Body of pancreas (tissue), 4 donors: ENCODE data around the gene BPTF.
"Not testable (repeated sequence)": the region's sequence is repeated elsewhere in the genome, so short reads cannot be mapped to it uniquely, and the experiment has no call there.

Experiments
- POLR2A ChIP-seq, 3 donors: fragments of 450-650 bp; IDR thresholded peaks; one replicate each; pipeline ENCODE4 v1.6.1; 2016; ENCODE audit warnings: antibody characterized with exemption in 3 of 3, mild to moderate bottlenecking in 2 of 3
- TF ChIP-seq, protein P1 (sequence below), 7 experiments: fragments of 450-650 bp in 4 of 7; fragments of 200-600 bp in 3 of 7; sonication (generic) in 3 of 7; IDR thresholded peaks; one replicate each; pipeline ENCODE4 v1.5.1; 2016 to 2019; ENCODE audit warnings: antibody characterized with exemption in 7 of 7

DNA sequence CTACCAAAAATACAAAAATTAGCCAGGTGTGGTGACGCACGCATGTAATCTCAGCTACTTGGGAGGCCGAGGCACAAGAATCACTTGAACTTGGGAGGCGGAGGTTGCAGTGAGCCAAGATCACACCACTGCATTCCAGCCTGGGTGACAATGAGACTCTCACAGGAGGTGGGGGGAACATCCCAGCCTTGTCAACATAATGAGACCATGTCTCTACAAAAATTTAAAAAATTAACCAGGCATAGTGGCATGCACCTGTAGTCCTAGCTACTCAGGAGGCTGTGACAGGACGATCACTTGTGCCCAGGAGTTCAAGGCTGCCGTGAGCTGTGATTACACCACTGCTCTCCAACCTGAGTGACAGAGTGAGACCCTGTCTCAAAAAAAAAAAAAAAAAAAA lies 151.0 kb downstream of the BPTF start:
- TF ChIP-seq POLR2A (IDR thresholded peaks at IDR 0.05) = not testable (repeated sequence)
- TF ChIP-seq, protein P1, sequence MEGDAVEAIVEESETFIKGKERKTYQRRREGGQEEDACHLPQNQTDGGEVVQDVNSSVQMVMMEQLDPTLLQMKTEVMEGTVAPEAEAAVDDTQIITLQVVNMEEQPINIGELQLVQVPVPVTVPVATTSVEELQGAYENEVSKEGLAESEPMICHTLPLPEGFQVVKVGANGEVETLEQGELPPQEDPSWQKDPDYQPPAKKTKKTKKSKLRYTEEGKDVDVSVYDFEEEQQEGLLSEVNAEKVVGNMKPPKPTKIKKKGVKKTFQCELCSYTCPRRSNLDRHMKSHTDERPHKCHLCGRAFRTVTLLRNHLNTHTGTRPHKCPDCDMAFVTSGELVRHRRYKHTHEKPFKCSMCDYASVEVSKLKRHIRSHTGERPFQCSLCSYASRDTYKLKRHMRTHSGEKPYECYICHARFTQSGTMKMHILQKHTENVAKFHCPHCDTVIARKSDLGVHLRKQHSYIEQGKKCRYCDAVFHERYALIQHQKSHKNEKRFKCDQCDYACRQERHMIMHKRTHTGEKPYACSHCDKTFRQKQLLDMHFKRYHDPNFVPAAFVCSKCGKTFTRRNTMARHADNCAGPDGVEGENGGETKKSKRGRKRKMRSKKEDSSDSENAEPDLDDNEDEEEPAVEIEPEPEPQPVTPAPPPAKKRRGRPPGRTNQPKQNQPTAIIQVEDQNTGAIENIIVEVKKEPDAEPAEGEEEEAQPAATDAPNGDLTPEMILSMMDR (IDR thresholded peaks at IDR 0.05) = not testable (repeated sequence)
